Adipose tissue (tissue), 3 donors: ENCODE measurements around the gene GGT5. TPM values are rescaled to one million over a fixed set of nuclear protein-coding genes. Genes with fewer than 3 reads are reported as not detected.
"Not testable (repeated sequence)": the region's sequence is repeated elsewhere in the genome, so short reads cannot be mapped to it uniquely, and the experiment has no call there.

Experiments used
- H3K27ac ChIP-seq: one replicate; pipeline ENCODE4 v1.5.1; 2013; ENCODE audit warnings: low read depth, low read length
- WGBS, 3 donors: extraction: QIAGEN DNeasy Blood & Tissue Kit; methylation state at CpG; one replicate each; pipeline ENCODE4 v1.1.7; 2013; 5-methylcytosine and 5-hydroxymethylcytosine counted together
- polyA plus RNA-seq, 3 donors: library from polyadenylated mRNA; stranded (reverse); fragments of 200-250 nt; gene quantifications; one replicate each; pipeline ENCODE4 v1.2.3, GENCODE V29; 2013
- donor health status: healthy with polysubstance abuse.
- donor health status: Bipolar disorder and iron deficiency.
- donor health status: healthy.

Gene GGT5
- polyA plus RNA-seq, 3 donors, result 15.7 to 68.7 (median 51.3) TPM

DNA sequence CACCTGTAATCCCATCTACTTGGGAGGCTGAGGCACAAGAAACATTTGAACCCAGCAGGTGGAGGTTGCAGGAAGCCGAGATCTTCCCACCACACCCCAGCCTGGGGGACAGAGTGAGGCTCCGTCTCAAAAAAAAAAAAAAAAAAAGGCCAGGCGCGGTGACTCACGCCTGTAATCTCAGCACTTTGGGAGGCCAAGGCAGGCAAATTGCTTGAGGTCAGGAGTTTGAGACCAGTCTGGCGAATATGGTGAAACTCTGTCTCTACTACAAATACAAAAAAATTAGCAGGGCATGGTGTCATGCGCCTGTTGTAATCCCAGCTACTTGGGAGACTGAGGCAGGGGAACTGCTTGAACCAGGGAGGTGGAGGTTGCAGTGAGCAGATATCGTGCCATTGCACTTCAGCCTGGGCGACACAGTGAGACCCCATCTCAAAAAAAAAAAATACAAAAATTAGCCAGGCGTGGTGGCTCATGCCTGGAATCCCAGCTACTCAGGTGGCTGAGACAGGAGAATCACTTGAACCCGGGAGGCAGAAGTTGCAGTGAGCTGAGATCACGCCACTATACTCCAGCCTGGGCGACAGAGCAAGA lies 6.7 kb downstream of the GGT5 start:
- 94 to 97% (median 95%) methylated on average over 13 of the region's 13 CpGs for WGBS, 3 donors
- not testable (repeated sequence) for H3K27ac ChIP-seq

DNA sequence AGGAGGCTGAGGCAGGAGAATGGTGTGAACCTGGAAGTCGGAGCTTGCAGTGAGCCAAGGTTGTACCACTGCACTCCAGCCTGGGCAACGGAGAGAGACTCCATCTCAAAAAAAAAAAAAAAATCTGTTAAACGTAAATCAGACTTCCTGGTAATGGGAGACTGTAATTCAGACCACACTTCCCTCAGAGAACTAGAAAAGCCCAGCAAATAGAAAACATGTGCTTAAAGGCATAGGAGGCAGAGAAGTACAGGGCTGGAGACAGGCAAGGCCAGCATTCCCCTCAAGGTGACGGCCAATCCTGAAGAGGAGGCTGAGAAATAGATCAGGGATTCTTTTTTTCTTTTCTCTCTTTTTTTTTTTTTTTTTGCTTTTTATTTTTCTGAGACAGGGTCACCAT lies 8.2 kb downstream of the GGT5 start:
- 57 to 87% (median 85%) methylated on average over 4 of the region's 4 CpGs for WGBS, 3 donors
- no peak overlapping the region for H3K27ac ChIP-seq

DNA sequence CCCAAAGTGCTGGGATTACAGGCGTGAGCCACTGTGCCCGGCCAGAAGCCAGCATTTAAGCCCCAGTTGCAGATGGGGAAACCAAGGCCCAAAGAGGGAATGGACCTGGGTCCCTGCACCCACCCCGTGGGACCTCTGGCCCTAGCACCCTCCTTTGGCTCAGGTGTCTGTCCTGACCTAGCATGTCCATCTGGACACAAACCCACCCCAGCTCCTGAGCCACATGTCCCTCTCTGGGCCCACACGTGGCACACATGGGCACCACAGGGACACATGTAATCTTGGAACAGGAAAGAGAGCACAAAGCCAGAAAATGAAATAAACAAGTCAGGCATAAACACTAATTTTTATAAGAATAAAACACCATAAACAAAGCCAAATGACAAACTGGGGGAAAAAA lies 9.6 kb downstream of the GGT5 start:
- 92 to 94% (median 92%) methylated on average over 4 of the region's 4 CpGs for WGBS, 3 donors
- no peak overlapping the region for H3K27ac ChIP-seq

DNA sequence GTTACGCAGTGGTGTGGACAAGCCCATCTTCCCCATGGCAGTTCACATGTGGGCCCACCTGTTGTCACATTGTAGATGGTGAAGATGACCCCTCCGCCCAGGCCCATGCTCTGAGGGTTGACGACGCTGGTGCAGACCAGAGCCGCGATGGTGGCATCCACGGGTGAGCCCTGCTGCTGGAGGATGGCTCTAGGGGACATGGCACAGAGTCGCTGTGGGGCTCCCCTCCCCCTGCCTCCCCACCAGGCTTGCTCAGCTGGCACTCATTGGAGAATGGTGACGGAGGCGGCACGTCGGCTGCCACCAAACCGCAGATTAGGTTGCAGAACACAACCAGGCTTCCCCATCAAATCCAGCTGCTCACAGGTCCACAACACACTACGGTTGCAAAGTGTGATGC lies 11.1 kb downstream of the GGT5 start:
- WGBS, 3 donors, result 89 to 98% (median 93%) methylated on average over 14 of the region's 14 CpGs
- no peak overlapping the region for H3K27ac ChIP-seq

DNA sequence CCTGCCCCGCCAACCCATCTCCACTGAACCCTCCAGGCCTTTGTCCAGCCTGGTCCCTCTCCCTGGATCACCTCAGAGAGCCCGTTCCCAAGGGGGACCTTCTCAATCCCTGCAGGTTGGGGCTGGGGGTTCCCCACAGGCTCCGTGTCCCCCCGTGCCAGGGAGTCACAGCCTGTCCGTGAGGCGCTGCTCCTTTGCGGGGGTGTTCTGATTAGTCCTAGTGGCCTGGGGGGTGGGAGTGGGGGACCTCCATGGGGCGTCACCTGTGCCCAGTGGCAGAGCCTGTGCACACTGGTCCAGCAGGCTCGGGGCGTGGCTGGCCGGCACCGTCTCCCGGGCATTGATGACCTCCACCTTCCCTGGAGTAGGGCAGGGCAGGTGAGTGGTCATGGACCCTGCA lies 11.6 kb downstream of the GGT5 start:
- no peak overlapping the region for H3K27ac ChIP-seq
- WGBS, 3 donors, result 95 to 97% (median 96%) methylated on average over 13 of the region's 13 CpGs

DNA sequence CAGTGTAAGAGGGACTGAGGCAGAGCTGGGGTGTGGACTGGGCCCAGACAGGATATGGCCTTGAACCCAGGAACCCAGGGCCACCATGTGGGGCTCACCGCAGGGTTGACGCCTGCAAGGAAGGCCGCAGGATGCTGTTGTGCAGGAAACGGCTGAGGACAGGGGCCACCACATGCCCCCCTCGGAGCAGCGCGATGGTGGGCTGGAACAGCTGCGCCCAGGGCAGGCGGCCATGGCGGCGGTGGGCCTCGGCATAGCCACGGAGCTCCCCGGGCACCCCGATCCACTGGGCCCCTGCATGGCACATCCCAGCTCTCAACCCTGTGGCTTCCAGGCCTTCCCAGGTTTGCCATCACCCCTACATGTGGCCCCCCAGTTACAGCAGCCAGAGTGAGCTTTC lies 12.2 kb downstream of the GGT5 start:
- WGBS, 3 donors, result 95 to 97% (median 95%) methylated on average over 14 to 15 of the region's 15 CpGs
- no peak overlapping the region for H3K27ac ChIP-seq

DNA sequence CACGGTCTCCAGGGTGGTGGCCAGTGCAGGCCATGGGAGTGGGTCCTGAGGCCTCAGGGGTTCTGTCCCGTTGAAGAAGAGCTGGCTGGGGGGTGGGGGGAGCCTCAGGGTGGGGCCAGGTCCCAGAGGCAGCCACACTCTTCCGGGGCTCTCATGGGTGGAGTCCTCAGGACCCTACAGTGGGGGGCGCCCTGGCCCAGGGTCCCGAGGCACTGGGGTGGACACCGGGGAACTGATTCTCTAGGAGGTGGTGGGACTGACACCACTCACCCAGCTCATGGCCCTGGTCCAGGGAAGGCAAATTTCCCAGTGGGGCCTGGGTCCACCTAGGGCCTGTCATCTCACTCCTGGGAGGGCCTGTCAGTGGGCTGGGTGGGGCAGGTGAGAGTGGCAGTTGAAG lies 12.8 kb downstream of the GGT5 start:
- no peak overlapping the region for H3K27ac ChIP-seq
- WGBS, 3 donors, result 87 to 97% (median 91%) methylated on average over 6 of the region's 6 CpGs

DNA sequence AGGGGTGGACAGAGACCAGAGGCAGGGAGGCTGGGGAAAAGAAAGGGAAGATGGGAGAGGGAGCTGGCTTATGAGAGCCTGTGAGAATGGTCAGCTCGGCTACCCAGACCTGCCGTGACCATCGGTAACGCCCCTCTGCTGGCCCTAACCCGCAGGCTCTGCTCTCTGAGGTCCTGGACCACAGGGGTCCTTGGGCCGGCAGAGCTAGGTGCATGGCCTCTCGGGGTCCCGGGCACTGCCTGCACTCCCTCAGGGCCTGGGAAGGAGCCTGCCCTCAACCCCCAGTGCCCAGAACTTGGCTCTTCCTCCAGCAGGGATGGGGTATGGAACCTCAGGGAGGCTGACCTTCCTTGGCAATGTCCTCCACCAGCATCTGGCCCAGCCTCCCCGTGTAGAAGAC lies 13.2 kb downstream of the GGT5 start:
- WGBS, 3 donors, result 87 to 95% (median 91%) methylated on average over 9 of the region's 9 CpGs
- no peak overlapping the region for H3K27ac ChIP-seq

DNA sequence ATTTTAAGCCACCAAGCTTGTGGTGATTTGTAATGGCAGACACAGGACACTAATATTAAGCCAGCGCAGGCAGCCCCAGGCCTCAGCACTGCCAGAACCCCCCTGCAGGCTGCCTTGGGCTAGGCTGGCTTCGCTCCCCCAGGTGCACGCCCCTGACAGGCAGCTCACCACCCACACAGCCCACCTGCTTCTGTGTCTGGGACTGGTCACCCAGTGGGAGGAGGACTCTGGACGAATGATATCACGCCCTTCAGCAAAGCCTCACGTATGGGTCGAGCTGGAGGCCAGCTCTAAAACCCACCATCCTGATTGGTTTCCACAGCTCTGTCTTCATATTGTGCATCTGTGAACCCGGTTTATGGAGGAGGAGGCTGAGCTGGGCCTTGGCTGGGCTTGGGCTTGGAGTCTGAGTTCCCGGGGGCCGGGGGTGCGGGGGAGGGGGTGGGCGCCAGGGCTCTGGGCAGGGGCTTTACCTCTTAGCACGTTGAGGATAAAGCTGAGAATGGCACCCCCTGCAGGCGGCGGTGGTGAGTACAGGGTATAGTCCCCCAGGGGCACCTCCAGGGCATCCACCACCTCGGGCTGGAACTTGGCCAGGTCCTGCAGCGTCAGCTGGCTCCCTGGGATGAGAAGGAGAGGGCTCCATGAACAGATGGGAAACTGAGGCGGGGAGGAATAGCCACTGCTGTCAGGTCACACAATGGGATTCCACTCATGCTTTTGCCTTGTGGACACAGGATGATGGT lies 13.8 kb downstream of the GGT5 start:
- H3K27ac ChIP-seq, result no peak overlapping the region
- WGBS, 3 donors, result 44 to 63% (median 57%) methylated on average over 18 of the region's 18 CpGs

DNA sequence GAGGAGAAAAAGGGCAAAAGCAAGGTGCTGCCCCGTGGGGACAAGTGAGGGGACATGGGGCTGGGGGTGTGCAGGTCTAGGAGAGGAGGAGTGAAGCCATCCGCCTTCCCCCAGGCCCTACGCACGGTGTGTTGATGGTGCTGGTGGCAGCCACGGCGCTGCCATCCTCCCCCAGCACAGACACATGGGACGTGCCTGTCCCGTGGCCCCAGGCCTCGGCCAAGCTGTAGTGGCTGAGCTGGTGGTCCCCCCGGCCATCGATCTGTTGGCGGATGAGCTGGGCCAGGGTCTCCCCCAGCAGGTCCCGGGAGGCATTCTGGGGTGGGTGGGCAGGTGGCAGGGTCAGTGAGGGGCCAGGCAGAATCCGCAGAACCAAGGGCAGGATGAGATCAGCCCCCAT lies 18.9 kb downstream of the GGT5 start:
- no peak overlapping the region for H3K27ac ChIP-seq
- WGBS, 3 donors, result 94 to 97% (median 97%) methylated on average over 13 to 14 of the region's 14 CpGs

DNA sequence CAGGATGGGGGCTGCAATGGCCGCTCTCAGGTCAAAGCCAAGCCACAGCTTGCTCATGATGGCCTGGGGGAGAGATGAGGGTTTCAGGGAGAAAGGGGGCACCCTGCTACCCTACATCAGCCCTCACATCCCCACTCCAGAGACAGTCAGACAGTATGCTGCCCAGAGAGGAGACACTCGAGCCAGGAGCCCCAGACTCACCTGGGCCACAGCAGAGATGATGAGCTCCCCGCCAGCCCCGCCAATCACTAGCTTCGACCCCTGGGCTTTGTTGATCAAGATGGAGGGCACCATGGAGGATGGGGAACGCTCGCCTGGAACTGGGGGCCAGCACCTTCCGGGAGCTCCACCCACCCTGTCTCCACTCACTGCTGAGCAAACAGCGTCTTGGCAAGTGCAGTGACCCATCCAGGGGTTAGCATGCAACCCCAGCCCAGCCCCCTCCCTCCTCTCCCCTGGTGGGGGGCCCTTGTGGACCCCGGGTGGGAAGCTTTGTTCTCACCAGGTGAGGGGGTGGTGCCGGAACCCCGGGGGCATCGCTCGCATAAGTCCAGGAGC lies 19.8 kb downstream of the GGT5 start:
- no peak overlapping the region for H3K27ac ChIP-seq
- 83 to 92% (median 91%) methylated on average over 14 of the region's 14 CpGs for WGBS, 3 donors

DNA sequence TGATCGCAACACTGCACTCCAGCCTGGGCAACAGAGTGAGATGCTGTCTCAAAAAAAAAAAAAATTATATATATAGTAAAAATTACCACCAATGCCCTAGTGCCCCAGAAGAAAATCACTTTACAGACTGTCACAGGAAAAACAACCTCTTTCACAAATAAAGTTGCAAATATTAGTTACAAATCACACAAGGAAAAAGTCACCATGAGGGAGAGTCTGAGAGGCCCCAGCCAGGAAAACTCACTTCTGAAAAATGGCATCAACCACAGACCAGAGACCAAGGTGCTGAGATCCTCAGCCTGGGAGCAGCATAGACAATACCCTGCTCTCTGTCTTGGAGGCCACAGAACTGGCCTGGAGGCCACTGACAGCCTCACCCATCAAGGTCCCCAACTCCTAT lies 20.4 kb downstream of the GGT5 start:
- no peak overlapping the region for H3K27ac ChIP-seq
- WGBS, 3 donors, result 97 to 100% (median 100%) methylated on average over 1 of the region's 1 CpG

DNA sequence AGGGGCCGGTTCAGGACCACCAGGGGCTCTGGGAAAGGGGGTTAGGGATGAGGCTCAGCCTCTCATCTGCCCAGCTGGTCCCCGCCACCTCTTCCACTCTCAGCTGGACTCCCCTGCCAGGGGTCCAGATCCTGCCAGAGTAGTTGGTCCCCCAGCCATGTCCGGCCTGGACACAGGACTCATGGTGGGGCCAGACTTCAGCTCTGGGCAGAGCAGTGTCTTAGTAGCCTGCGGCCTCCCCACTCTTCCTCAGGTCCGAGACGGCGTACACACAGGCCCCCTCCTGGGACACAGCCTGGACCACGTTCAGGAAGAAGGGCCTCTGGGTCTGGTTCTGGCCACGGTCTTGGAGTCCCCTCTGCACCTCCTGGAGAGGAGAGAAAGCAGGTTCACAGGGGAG lies 25.1 kb downstream of the GGT5 start:
- 90 to 91% (median 90%) methylated on average over 7 to 9 of the region's 9 CpGs for whole genome bisulfite sequencing, 3 donors
- no peak overlapping the region for H3K27ac ChIP-seq

DNA sequence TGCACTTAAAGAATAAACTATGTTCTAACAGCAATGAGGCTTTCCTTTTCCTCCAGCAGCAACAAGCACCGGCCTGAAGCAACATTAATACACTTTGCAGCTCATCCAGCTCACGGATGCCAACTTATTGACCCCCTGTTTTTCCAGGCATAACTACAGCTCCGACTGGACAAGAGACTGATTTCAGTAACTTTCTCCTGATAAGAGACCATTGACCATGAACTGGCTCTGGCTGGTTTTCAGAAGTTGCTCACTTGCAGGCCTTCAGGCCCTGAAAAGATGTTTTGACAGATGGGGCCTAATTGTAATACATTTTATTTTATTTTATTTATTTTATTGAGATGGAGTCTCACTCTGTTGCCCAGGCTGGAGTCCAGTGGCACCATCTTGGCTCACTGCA lies 27.5 kb downstream of the GGT5 start:
- WGBS, 3 donors, result 55 to 86% (median 84%) methylated on average over 3 of the region's 3 CpGs
- H3K27ac ChIP-seq, result no peak overlapping the region

DNA sequence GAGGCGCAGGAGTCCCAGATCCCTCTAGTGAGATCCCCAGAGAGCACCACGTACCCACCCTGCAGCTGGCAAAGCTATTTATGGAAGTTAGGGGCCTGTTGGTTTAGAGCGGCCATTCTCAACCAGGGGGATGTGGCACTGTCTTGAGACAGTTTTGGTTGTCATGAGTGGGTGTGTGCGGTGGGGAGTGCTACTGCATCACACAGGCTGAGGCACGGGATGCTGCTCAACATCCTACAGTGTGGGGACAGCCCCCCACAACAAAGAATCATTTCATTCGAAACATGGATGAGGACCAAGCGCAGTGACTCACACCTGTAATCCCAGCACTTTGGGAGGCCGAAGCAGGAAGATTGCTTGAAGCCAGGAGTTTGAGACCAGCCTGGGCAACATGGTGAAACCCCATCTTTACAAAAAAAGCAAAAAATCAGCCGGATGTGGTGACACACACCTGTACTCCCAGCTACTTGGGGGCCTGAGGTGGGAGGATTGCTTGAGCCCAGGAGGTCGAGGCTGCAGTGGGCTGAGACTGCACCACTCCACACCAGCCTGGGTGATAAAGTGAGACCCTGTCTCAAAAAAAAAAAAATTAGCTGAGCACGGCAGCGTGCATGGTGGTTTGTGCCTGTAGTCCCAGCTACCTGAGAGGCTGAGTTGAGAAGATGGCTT lies 28.2 kb downstream of the GGT5 start:
- 91 to 94% (median 94%) methylated on average over 12 of the region's 12 CpGs for whole genome bisulfite sequencing, 3 donors
- no peak overlapping the region for H3K27ac ChIP-seq

DNA sequence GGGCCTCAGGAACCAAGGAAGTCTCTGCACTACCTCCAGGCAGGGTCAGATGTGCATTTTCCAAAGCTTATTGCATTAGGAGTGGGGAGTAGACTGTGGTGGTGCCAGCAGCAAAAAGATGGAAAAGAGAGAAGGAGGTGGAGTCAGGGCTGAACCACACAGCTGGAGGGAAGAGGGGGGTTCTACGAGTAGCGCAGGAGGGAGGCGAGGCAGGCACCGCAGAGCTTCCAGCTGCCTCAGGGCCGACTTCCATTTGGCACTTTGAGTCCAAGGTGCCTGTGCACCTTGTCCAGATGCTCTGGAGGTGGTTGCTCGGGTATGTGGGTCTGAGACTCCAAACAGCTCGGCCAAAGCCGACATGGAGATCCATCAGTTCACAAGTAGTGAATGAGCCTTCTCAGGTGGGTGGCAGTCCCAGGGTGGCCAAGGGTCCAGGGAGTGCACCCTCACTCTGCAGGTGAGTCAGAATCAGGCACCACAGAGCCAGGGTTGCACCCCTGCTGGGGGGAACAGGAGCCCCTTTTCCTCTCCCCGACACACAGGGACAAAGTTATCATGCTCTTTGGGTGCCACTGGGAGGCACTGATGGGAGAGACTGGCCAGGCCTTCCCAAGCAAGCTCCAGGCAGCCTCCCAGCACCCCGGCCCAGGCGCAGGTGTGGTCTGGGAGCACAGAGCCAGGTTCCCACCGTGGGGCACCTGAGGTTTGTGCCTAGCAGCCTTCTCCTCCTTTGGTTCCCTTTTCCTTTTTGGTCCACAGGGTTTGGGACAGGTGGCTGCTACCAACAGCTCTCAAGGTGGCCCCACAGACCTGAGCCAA lies 30.2 kb downstream of the GGT5 start:
- no peak overlapping the region for H3K27ac ChIP-seq
- 75 to 84% (median 80%) methylated on average over 12 of the region's 12 CpGs for WGBS, 3 donors

DNA sequence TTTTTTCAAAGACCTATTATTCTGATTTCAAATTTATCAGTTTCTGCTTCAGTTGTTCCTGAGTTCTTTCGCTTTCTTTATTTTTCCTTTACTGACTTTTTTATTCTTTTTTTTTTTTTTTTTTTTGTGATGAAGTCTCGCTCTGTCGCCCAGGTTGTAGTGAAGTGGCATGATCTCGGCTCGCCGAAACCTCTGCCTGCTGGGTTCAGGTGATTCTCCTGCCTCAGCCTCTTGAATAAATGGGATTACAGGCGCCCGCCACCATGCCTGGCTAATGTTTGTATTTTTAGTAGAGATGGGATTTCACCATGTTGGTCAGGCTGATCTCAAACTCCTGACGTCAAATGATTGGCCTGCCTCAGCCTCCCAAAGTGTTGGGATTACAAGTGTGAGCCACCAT lies 31.8 kb downstream of the GGT5 start:
- H3K27ac ChIP-seq, result not testable (repeated sequence)
- 97 to 98% (median 98%) methylated on average over 9 of the region's 9 CpGs for WGBS, 3 donors

DNA sequence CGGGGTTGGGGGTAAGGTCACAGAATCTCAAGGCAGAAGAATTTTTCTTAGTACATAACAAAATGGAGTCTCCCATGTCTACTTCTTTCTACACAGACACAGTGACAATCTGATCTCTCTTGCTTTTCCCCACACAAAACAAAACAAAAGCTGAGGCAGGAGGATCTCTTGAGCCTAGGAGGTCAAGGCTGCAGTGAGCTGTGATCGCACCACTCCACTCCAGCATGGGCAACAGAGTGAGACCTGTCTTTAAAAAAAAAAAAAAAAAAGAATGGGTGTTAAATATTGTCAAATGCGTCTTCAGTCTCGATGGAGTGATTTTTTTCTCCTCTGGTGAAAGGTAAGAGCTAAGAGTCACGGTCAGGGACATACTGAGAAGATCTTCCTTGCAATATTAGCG lies 33.2 kb downstream of the GGT5 start:
- not testable (repeated sequence) for H3K27ac ChIP-seq
- WGBS, 3 donors, result 80 to 91% (median 89%) methylated on average over 5 of the region's 6 CpGs

DNA sequence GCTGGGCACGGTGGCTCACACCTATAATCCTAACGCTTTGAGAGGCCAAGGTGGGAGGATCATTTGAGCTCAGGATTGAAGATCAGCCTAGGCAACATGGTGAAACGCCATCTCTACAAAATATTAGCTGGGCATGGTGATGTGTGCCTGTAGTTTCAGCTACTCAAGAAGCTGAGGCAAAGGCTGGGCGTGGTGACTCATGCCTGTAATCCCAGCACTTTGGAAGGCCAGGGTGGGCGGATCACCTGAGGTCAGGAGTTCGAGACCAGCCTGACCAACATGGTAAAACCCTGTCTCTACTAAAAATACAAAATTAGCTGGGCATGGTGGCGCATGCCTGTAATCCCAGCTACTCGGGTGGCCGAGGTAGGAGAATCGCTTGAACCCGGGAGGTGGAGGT lies 34.5 kb downstream of the GGT5 start:
- not testable (repeated sequence) for H3K27ac ChIP-seq
- 94 to 95% (median 94%) methylated on average over 11 of the region's 11 CpGs for WGBS, 3 donors
